Activated T-helper 1 cell treated with anti-CD3 and anti-CD28 coated beads, Interleukin-12 subunit alpha, Interleukin-12 subunit beta, Interleukin-2, Interleukin-4 antibody, amounts not matched to agents 30 ng/mL and 10 ng/mL and 1 ng/mL, durations not matched to agents 14 hours and 24 hours and 36 hours (primary cell): ENCODE measurements around the gene TXNDC15. TPM values are rescaled to one million over a fixed set of nuclear protein-coding genes. Genes with fewer than 3 reads are reported as not detected.

Experiments
- DNase-seq: peaks from one replicate; pipeline ENCODE4 v3.0.0; 2021; ENCODE audit warnings: low spot score
- H3K27ac Mint-ChIP-seq: one replicate; pipeline ENCODE4 v1.8.0; 2021; ENCODE audit warnings: mild to moderate bottlenecking, mixed read lengths
- H3K27me3 Mint-ChIP-seq: one replicate; pipeline ENCODE4 v1.8.0; 2022; ENCODE audit warnings: mild to moderate bottlenecking, moderate library complexity, mixed read lengths; ENCODE audit not compliant: insufficient read depth
- H3K36me3 Mint-ChIP-seq: one replicate; pipeline ENCODE4 v1.8.0; 2021; ENCODE audit warnings: low read depth, mixed read lengths
- H3K4me1 Mint-ChIP-seq: one replicate; pipeline ENCODE4 v1.8.0; 2021; ENCODE audit warnings: low read depth, mixed read lengths
- H3K4me3 Mint-ChIP-seq: one replicate; pipeline ENCODE4 v1.8.0; 2021; ENCODE audit warnings: mild to moderate bottlenecking, moderate library complexity, mixed read lengths
- H3K9me3 Mint-ChIP-seq: one replicate; pipeline ENCODE4 v1.8.0; 2021; ENCODE audit warnings: mixed read lengths
- intact Hi-C: fragments of 100-400 bp; cut with micrococcal nuclease; formaldehyde crosslinking; loops from one replicate; pipeline ENCODE4 v1.15.1; 2024
- total RNA-seq: library from RNA; stranded (reverse); gene quantifications from 2 replicates; pipeline ENCODE4 v1.2.3, GENCODE V29; 2022

The TXNDC15 gene
- total RNA-seq, 1 donor from 2014 or later = 57.1 TPM

DNA sequence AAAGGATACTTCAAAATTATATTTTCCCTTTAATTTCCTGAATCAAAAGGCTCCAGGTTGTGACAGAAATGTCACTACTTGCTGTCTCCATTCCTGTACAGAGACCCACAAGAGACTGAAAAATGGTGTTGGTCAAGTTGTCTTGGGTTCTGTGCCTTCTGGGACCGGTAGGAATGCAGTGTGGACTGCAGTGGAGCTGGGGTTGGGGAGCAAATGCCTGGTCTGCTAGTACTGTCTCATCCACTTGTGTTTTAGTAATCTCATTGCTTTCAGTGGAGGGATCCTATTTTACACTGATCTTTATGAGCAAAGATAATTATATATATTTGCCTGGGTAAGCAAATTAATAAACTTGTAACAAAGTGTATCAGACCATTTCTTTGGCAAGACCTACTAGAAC, 69.4 kb downstream of the TXNDC15 start:
- Mint-ChIP-seq H3K9me3 (no peaks in the 10 kb centered on the region), H3K36me3 (peaks cover 4% of the 10 kb centered on the region), H3K27me3 (no peaks in the 10 kb centered on the region), H3K4me1 (no peaks in the 10 kb centered on the region), H3K4me3 (no peak overlapping the region), H3K27ac (no peak overlapping the region)
- no peak for DNase-seq
- intact Hi-C loops = loop anchor here (5.0 kb wide), 1 partner anchor 249 kb away; no protein-coding TSS in a partner anchor

DNA sequence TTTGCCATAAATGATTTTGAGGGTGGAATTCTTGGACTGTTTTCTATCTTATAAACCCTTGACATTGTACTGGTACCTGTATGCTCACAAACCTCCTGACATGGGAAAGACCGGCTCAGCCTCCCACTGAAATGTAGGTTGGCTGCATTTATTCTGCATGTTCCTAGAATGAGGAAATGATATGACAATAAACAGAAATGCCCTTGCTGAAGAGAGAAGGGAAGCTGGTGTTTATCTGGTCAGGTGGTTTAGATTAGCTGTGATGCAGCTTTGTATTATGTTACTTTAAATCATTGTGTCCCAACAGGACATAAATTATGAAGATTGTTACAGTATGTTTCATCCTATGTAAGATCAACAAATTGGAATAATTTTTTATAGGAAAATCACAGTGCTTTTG, 70.5 kb downstream of the TXNDC15 start:
- Mint-ChIP-seq H3K9me3 (no peaks in the 10 kb centered on the region), H3K36me3 (peaks cover 4% of the 10 kb centered on the region), H3K4me1 (no peaks in the 10 kb centered on the region), H3K27me3 (no peaks in the 10 kb centered on the region), H3K27ac (no peak overlapping the region), H3K4me3 (no peak overlapping the region)
- intact Hi-C loops = loop anchor here (5.0 kb wide), 1 partner anchor 248 kb away; no protein-coding TSS in a partner anchor
- no peak for DNase-seq

DNA sequence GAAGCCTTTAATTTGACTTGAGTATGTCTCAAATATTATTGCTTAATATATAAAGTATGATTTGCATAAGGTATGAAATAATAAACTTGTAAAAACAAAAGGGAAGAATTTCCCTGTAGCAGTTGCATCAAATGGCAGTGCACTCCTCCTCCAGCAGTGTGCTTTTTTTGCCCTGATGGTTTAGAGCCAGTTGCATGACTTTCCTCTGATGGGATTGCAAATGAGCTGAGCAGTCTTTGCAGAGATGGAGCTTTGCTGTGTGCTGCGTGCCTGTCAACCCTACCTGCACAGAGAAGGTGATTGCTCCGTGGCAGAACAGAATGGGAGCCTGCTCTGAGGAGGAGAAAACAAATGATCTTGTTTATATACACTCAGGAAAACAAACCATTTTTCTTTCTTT, 70.9 kb downstream of the TXNDC15 start:
- H3K4me3 Mint-ChIP-seq = no peak overlapping the region
- H3K9me3 Mint-ChIP-seq = no peaks in the 10 kb centered on the region
- intact Hi-C loops = no loop called here
- H3K36me3 Mint-ChIP-seq = peaks cover 2% of the 10 kb centered on the region
- H3K27me3 Mint-ChIP-seq = no peaks in the 10 kb centered on the region
- H3K4me1 Mint-ChIP-seq = no peaks in the 10 kb centered on the region
- DNase-seq = no peak
- no peak overlapping the region for H3K27ac Mint-ChIP-seq

DNA sequence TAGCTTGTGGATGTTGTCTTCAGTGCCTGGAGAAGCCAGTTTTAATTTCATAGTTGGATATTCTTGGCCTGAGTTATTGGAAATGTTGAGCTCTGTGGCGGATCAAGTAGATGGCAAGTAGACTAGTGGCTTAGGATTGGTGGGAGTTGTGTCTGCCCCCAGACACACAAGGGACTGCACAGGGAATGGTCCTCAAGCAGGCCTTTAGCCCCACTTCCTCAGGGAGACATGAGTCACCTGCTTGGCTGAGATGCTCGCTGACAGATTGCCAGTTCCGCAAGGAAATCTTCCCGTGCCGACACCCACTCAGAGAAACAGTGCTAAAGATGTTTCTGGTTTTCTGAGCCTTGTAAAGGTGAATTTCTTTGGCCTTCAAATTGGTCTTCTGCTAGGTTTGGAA, 74.7 kb downstream of the TXNDC15 start:
- intact Hi-C loops = no loop called here
- Mint-ChIP-seq H3K9me3 (peaks cover 4% of the 10 kb centered on the region), H3K27me3 (no peaks in the 10 kb centered on the region), H3K4me3 (no peak overlapping the region), H3K27ac (no peak overlapping the region), H3K36me3 (no peaks in the 10 kb centered on the region), H3K4me1 (no peaks in the 10 kb centered on the region)
- DNase-seq = no peak

DNA sequence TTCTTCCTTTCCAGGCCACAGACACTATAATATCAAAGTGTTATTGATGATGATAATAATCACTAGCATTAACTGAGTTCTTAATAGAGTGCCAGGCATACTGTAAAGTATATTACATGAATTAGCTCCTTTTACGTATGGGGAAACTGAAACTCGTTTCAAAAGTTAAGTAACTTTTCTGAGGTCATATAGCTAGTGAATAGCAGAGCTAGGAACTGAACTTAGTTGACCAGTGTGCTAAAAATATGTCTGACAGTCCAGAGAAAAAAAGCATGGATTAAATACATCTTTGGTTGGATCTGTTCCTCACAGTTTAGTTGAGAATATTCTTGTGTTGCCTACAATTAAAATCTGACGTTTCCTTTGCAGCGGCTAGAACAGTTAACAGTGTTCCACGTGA, 75.1 kb downstream of the TXNDC15 start:
- Mint-ChIP-seq H3K4me1 (no peaks in the 10 kb centered on the region), H3K27ac (no peak overlapping the region), H3K9me3 (peaks cover 7% of the 10 kb centered on the region), H3K36me3 (peaks cover 2% of the 10 kb centered on the region), H3K4me3 (no peak overlapping the region), H3K27me3 (no peaks in the 10 kb centered on the region)
- intact Hi-C loops = no loop called here
- no peak for DNase-seq

Other genes starting within 250 kb of the TXNDC15 start
- 49.1 and 49.8 TPM in 2 replicates for gene SAR1B, start 241.5 kb upstream of the TXNDC15 start, total RNA-seq
- 26.5 and 27.2 TPM in 2 replicates for gene SEC24A, start 225.6 kb upstream of the TXNDC15 start, total RNA-seq
- gene CAMLG, start 135.8 kb upstream of the TXNDC15 start, total RNA-seq = 25.9 and 26.9 TPM in 2 replicates
- gene DDX46, start 115.6 kb upstream of the TXNDC15 start, total RNA-seq = 78.3 and 84.4 TPM in 2 replicates
- 42.2 and 43.2 TPM in 2 replicates for gene C5orf24, start 28.4 kb upstream of the TXNDC15 start, total RNA-seq
- 13.5 and 17.2 TPM in 2 replicates for gene PCBD2, start 30.8 kb downstream of the TXNDC15 start, total RNA-seq
- gene CATSPER3, start 93.5 kb downstream of the TXNDC15 start, total RNA-seq = 0.41 and 0.81 TPM in 2 replicates
- 0.71 and 1.1 TPM in 2 replicates for gene PITX1, start 159.9 kb downstream of the TXNDC15 start, total RNA-seq